Iris pigment epithelial cell (primary cell): ENCODE measurements around the gene PRKCE.

Experiments
- DNase-seq: peaks from one replicate; pipeline ENCODE4 v3.0.0-alpha.2; 2011; ENCODE audit warnings: low read depth

Gene PRKCE

GRCh38 chr2:46146866-46147502, 495.5 kb downstream of the PRKCE start:
- peak; percentile 30 for DNase-seq

DNA sequence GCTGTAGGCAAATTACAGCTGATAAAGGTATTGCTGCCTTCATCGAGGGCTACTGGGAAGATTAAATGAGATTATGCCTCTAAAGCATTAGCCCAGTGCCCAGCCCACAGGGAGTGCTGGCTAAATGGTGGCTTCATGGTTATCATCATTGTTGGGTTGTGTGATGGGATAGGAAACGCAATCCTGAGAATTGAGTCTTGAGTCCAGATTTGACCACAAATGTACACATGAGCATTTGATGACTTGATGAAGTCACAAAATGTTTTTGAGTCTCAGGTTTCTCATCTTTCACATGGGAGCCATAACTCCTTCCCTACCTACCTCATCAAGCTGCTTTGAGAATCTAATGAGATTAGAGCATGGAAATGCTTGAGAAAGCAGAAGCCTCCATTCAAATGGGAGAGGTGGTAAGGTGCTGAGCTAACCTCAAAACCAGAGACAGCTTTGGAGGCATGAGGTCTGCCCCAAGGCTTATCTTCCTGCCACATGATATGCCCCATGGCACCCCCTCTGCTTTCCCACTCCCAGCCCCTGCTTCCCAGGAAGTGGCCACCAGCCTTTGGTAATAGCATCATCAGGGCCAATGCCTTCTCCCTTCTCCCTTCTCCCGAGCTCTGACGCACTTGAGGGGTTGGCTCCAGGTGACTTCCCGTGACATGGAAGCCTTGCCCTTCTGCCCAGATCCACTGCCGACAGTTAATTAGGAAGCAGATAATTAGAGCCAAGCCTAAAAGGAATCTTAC, 496.3 kb downstream of the PRKCE start:
- DNase-seq, result peak; percentile 57

GRCh38 chr2:46148369-46148736, 496.9 kb downstream of the PRKCE start:
- no peak for DNase-seq

DNA sequence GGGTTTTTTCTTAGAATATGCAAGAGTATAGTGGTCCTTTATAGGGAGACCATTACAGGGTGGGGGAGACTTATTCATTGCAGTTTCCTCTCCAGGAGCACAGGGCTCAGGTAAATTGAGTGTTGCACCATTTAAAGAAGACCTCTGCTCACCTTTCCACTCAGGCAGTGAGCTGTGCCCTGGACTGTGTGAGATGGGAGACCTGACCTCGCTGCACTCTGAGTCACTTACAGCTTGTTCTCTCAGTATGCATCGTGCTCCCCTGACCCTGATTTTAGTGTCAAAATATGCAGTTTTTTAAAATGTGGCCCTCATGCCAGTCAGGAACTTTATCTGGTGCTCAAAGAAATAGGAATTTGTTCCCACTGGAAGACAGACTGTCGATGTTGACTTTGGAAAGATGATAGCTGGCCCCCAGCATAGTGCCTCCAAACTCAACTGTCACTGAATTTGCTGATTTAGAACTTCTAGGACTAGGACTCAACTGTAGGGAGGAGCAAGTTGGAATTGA, 499.0 kb downstream of the PRKCE start:
- DNase-seq, result no peak

GRCh38 chr2:46151577-46151976, 500.1 kb downstream of the PRKCE start:
- peak; percentile 55 for DNase-seq

DNA sequence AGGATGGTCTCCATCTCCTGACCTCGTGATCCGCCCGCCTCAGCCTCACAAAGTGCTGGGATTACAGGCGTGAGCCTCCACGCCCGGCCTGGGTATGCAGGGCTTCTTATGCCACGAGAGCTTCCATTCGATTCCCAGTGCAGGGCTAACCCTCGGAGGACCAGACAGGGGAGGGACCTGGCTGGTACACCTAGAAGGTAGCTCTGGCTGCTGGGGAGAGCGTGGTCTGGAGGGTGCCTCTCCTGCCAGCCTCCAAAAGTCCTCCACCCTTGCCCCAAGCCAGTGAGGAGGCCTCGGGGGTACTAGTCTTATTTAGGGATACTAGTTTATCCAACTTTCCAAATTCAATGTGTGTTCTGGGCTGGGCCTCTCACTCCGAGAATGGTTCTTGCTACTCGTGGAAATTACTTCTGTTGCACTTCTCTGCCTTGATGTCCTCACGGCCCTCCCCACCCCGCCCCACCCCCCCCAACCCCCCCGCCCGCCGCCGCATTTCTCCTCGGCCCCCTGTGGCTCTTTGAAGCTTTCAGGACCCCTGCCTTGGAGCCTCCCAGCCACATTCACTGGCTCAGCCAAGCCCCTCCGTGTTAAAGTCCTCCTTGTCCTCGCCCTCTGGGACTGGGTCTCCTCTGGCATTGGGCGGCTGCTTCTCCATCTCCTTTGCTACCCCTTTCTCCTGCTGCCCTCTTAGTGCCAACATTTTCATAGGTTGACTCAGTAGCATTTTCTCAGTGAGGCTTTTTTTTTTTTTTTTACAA, 502.7 kb downstream of the PRKCE start:
- DNase-seq, result no peak

DNA sequence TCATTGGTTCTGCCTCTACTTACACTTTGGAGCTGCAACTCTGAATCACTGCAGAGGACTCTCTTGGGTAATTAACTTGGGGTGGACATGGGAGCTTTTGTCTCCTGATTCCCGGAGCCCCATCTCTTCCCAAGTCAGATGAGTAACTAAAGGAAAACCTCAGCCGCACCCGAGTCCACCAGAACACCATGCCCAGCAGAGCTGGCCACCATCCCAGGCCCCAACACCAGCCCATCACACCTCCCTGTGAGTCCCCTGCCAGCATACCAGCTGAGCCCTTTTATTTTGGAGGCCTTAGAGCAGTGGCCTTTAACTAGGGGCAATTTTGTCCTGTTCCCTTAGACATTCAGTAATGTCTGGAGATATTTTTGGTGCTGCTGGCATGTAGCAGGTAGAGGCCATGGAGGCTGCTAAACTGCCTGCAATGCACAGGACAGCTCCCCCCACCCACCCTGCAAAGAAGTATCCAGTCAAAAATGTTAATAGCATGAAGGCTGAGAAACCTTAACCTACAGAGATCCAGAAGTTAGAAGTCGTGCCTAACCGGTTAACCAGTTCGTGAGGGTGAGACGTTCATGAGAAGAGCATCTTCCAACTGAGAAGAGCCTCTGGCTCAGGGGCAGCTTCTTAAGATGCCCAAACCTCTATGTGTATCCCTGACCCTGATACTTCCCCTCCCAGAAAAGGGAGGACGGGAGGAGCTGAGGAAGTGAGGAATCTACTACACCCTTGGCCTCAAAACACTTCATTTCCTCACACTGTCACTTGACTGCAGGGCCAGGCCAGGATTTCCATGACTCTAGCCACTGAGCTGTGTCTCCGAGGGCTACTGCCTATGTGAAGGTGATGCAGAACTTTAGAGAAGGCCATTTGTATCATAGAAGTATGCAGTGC, 505.8 kb downstream of the PRKCE start:
- no peak for DNase-seq

DNA sequence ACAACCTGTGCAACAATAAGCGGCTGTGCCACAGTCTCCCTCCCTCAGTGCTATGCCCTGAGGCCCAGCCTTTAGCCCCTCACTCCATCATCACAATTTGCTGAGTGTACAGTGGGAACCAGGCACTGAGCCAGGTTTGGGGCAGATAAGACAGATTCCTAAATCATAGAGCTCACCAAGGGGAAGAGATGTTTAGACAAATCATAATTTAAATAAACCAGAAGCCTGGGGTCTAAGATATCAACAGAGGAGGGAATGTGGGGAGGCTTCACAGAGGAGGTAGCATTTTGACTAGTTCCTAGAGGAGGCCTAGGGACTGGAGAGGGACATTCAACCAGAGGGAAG, 506.5 kb downstream of the PRKCE start:
- peak; percentile 42 for DNase-seq

DNA sequence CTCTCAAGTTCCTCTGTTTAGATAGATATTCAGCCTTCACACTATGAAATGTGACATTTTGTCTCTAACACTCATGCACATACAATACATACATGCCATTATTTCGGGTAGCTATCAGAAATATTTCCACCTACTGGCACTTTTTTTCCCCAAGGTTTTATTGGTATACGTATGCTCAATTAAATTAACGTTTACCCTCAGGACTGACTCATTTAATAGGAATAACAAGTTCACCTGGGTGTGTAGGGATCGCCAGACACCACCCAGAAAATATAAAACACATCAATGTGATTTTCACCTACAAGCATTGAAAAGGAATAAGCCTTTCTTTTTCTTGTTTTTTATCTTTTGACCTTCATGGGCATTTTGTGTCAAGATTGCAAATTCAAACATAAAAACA, 507.2 kb downstream of the PRKCE start:
- no peak for DNase-seq

GRCh38 chr2:46160326-46160725, 508.9 kb downstream of the PRKCE start:
- DNase-seq, result no peak

GRCh38 chr2:46161315-46161714, 509.8 kb downstream of the PRKCE start:
- no peak for DNase-seq

DNA sequence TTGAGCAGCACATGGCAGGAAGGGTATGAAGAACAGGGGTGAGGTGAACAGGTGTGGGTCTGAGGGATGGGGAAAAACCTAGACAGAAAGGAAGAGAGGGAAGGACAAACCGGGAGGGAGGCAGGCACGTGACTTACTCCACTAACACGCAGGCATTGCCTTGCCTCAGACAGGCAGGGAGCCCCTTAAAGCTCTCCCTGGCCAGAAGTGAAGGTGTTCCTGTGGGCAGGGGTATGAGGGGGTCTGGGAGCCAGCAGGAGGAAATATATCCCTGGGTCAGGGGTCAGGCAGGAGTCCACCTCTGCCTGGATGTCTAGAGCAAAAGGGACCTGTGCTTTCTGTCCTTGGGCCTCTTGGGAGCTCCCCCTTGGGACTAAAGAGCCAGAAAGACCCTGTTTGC, 510.4 kb downstream of the PRKCE start:
- DNase-seq, result no peak

DNA sequence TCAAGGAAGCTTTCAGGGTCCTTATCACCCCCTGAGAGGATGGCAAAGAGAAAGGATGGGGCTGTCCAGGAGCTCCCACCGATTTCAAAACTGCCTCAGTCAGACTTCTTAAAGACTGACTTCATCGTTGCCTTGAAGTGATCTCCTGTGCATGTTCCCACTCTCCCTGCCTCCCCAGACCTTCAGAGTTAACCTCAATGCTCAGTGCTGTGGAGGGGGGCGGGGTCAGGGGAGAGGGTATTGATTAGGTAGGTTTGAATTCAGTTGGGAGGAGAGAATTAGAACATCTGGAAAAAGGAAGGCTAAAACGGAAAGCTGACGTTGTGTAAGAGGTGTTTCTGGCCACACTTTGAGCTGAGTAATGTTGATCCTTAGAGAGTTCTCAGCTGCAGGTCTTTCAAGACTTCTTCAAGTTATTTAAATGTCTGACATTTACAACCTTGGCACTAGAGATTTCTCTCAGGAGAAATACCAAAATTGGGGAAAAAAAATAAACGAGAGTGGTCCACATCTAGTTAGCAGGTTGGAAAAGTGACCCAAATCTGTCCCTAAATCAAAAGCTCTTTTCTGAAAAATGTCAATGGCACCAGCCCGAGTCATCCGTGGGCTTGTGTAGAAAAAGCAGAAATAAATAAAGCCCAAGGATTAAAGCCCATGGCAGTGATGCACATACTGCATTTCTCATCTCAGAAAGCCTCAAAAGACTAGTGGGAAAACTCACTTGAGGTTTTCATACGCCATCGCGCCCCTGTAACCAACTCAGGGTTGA, 511.0 kb downstream of the PRKCE start:
- DNase-seq, result peak; percentile 80

DNA sequence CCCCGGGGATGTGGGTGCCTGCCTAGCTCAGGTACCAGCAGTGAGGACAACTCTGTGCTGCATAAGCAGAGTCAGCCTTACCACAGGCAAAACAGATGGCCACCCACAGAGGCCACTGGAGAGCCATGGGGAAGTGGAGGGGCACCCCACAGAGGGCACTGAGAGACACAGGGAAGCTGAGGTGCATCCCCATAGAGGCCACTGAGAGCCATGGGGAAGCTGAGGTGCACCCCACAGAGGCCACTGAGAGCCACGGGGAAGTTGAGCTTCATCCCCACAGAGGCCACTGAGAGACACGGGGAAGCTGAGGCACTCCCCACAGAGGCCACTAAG, 511.6 kb downstream of the PRKCE start:
- DNase-seq, result no peak

DNA sequence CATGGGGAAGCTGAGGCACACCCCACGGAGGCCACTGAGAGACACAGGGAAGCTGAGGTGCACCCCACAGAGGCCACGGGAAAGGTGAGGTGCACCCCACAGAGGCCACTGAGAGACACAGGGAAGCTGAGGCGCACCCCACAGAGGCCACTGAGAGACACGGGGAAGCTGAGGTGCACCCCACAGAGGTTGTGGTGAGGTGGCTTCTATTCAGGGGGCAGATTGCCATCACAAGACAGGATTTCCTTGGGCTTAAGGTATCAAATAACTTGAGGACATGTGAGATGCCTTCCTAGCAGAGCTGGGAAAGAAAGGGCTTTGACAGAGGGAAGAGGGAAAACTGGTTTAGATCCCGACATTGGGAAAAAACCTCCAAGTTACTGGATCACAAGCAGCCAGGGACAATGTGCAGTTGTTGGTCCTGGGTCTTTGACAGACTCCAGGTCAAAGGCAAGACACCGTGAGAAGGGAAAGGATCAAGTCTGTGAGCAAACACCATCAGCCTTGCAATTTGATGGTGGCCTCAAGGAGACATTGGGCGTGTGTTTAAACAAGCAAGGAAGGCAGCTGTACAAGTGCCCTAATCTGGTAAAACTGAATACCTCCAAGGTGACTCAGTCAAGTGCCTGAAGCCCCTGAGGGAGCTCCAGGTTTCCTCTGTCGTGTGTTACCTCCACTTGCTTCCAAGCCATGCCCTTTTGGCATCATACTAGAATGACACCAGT, 512.5 kb downstream of the PRKCE start:
- DNase-seq, result no peak

DNA sequence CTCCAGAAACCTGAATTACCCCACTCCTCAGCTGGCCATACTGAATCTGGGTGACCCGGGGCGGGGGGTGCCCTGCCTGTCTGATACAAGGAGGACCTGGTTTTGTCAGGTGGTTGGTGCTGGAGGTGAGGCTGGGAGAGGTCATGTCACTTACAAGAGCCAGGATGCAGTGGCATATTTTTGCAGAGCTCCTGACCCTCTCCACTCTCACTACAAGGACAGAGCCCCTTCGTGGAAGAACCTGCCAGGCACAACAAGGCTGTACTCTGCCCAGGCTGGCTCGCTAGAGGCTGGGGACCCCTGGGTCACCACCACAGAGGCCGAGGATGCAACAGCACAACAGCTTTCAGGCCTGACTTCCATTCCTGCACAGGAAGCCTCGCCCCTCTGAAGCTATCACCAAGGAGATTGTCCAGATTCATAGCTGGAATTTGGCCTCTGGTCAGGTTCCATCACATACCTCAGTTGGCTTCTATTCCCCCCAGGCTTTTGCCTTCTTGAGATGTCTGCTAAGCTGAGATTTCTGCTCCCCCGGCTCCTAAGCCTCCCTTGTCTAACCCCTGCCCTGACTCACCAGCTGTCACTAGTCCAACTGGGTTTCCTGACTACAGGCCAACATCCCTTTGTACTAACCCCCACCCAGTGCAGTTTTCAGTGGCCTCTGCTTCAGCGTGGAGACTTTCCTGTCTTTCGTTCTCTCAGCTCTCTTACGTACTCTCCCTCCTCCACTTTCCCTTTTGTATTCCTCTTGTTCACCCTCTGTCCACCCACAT, 513.2 kb downstream of the PRKCE start:
- DNase-seq, result peak; percentile 99

- no peak for DNase-seq
Measured at GRCh38 chr2:46165916-46166315, 514.4 kb downstream of the PRKCE start.

DNA sequence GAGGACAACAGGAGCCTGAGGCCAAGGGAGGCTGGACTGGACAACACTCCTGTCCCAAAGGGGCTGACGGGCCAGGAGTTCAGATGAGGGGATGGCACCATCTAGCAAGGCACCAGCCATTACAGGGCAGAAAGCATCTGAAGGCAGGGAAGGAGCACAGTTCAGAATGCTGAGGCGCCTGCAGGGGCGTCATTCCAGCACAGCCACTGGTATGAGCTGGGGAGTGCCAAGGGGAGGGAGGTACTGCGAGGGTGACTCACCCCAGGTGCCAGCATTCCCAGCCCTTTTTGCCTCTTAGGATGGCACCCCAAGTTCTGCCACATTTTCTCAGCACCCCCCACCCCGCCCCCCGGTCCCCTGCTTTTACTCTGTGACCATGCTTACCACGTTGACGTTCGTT, 515.9 kb downstream of the PRKCE start:
- DNase-seq, result no peak

DNA sequence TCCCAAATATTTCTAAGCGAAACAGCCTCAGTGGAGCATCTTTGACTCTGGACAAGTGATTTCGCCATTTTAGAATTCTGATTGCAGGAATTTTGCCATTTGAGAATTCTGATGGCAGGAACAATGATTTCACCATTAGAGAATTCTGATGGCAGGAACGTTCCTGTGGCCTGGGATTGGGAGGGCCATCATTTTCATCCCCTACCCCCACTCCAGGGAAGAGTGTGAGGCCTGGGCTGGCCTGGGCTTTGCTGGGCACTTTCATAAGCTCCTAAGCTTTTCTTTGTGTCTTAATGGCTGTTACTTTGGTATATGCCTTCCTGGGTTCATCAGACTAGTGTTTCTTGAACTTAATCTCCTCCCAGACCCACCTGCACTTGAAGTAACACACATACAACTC, 516.4 kb downstream of the PRKCE start:
- DNase-seq, result no peak

- no peak for DNase-seq
Measured at GRCh38 chr2:46169467-46169866, 518.0 kb downstream of the PRKCE start.
